Suprapubic skin (tissue), 4 donors: Measurements from ENCODE around the gene ACVR1.

Experiments
- CTCF ChIP-seq, 2 donors: fragments of 200-600 bp in 1 of 2; fragments of 450-650 bp in 1 of 2; sonication (generic) in 1 of 2; IDR thresholded peaks; one replicate each; pipeline ENCODE4 v1.5.1; 2016 to 2019; ENCODE audit warnings: antibody characterized with exemption in 2 of 2, mild to moderate bottlenecking in 1 of 2, moderate library complexity in 1 of 2
- EP300 ChIP-seq: sonication (generic); formaldehyde crosslinking; IDR thresholded peaks from one replicate; pipeline ENCODE4 v1.6.1; 2017; ENCODE audit warnings: antibody characterized with exemption
- POLR2A ChIP-seq, 2 donors: fragments of 450-650 bp; IDR thresholded peaks; one replicate each; pipeline ENCODE4 v1.6.1; 2017; ENCODE audit warnings: antibody characterized with exemption in 2 of 2, mild to moderate bottlenecking in 2 of 2, moderate library complexity in 2 of 2
- POLR2AphosphoS5 ChIP-seq, 3 donors: sonication (generic); formaldehyde crosslinking; IDR thresholded peaks; one replicate each; pipeline ENCODE4 v1.6.1; 2017; ENCODE audit warnings: antibody characterized with exemption in 3 of 3

GRCh38 chr2:157771234-157771633 lies 104.9 kb downstream of the ACVR1 start:
- TF ChIP-seq POLR2A (IDR thresholded peaks at IDR 0.05) (no peak), CTCF (IDR thresholded peaks at IDR 0.05) (no peak), POLR2AphosphoS5 (IDR thresholded peaks at IDR 0.05) (no peak), EP300 (no peak)
